ENCODE data around the gene NSG2.
"Not testable (repeated sequence)": the region's sequence is repeated elsewhere in the genome, so short reads cannot be mapped to it uniquely, and the experiment has no call there.

NSG2 gene

DNA sequence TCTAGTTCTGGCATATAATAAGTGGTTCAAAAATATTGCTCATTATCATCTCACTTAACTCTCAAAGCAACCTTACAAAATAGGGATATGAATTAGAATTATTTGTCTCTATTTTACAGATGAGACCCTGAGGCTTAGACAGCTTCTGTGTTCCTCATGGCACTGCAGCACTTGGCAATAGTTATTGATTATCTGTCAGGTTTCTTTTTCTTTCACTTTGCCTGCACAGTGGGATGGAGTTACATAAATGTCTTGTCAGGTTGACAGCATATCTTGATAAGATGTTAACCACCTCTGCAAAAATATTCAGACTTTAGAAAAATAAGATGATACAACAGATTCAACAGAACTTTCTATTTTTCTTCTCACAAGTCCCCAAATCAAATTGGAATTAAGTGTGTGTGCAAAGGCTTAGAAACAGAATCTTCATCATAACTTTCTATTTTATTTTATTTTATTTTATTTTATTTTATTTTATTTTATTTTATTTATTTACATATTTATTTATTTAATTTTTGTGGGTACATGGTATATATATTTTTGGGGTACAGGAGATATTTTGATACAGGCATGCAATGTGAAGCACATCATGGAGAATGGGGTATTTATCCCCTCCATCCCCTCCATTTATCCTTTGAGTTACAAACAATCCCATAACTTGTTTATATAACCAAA lies 17.7 kb downstream of the NSG2 start:
- DNase-seq = no peak

DNA sequence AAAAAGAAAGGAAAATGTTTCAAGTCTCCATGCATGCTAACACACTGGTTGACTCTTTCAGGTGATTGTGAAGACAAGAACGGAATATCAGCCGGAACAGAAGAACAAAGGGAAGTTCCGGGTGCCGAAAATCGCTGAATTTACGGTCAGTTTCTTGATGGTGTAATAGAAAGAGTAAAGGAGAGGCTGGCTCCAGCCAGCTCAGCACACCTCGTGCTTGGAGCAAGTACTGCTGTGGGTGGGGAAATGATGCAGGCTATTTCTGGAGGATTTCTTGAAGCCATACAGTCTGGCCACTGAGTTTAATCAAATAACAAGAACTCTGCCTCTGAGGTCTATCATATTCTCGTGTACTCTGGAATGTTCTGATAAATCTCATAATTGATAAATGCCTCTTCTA lies 18.7 kb downstream of the NSG2 start:
- no peak for DNase-seq

- no peak for DNase-seq
Observed at GRCh38 chr5:174065528-174066197, 20.2 kb downstream of the NSG2 start.

- no peak for DNase-seq
Observed at GRCh38 chr5:174067499-174067898, 22.0 kb downstream of the NSG2 start.

DNA sequence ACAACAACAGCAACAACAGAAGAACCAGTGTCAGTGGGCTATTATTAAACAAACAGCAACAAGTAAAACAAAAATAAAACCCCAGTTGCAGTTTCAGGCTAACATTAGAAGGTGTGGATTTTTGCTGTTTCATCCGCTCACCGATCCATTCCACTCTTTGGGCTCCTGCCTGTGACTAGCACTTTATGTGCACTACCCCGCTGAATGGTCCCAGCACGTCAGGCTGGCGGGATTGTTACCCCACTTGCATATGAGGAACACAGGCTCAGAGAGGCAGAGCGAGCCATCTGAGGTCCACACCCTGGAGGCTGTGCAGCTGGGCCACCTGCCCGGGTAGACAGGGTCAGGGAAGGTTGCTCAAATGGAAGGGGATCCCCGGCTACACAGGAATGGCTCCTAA lies 26.0 kb downstream of the NSG2 start:
- DNase-seq = no peak

DNA sequence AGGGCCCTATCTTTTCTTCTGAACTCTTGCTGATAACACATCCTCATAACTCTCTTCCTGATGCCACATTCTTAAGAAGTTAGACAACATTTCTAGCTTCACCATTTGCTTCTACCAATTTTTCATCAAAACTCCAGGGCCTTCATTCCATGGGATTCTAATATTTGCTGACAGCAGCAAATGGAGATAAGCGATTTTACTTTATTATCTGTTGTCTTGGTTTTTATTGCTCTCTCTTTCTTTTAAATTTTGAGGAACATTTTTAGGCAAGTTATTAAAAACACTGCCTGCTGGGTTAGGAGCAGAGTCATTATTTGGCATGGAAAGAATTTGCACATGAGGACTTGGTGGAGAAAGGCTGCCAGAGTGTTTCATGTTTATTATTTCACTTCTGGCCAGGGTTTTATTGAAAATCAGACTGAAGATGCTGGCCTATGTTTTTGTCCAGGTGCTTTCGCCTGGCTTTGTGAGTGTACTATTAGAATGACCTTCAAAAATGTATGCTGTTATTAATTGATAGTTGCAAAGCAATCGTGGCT lies 27.7 kb downstream of the NSG2 start:
- no peak for DNase-seq

- no peak for DNase-seq
Observed at GRCh38 chr5:174074369-174074768, 28.9 kb downstream of the NSG2 start.

DNA sequence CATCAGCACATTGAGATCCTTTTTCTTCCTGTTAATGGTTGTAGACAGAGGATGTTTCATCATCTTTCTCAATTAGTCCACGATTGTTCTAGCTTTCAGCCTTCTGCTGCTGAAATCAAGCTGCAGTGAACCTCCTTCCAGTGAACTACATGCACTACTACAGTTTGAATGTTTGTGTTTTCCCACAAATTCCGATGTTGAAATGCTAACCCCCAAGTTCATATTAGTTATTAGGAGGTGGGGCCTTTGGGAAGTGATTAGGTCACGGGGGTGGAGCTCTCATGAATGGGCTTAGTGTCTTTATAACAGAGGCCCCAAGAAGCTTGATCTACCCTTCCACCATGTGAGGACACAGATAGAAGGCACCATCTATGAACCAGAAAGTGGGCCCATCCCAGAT lies 32.9 kb downstream of the NSG2 start:
- DNase-seq = no peak

DNA sequence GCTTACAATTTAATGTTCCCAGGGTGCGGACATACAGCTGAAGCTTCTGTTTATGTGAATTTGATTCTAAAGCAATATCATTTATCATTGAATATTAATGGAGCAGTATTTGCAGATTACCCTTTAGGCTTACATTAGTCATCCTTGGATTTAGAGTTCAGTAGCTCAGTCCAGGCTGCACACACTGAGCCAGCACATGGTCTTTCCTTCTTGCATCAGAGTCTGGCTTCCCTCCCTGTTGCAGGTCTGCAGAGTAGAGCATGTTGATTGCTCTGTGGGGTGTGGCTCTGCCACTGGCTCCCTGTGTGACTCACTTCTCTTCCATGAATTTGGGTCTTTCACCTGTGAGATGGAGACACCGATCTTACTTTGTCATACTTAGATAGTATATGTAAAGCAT lies 36.8 kb downstream of the NSG2 start:
- DNase-seq = no peak

- DNase-seq = no peak
Observed at GRCh38 chr5:174083056-174083827, 37.7 kb downstream of the NSG2 start.

DNA sequence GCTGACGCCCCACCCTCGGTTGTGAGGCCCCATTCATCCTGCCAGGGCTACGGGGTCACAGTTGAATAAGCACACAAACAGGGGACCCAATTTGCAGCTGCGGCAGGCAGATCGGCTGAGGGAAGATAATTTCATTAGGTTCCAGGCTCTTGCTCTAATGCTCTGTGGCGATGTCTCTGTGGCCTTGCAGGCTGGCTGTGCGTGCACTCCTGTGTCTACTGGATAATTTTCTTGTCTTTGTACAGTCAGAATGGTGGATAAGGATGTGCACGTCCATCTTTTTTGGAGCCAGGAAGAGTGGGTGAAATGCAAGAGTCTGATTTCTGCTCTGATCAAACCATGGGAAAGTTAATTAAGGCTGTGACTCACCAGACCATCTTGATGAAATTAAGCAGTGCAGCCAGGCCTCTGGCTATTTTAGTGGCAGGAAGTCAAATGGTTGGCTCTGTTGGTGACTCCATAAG lies 39.2 kb downstream of the NSG2 start:
- no peak for DNase-seq

DNA sequence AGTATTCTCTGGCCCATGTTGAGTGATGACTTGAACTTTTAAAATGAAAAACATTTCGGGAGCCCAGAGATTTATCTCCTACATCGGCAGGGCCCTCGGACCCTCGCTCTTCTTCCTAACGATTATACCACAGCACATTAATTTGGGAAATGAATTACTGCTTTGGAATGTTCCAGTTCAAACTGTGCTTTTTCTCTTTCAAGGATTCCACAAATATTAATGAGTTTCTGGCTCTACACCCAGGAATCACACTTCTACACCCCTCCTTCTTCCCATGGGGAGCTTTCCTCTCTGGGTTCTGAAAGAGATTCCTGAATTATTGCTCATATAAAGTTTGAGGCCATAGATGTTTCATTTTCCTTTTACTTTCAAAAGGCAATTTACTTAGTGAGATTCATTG lies 41.2 kb downstream of the NSG2 start:
- no peak for DNase-seq

- DNase-seq = no peak
Observed at GRCh38 chr5:174087783-174088182, 42.3 kb downstream of the NSG2 start.

GRCh38 chr5:174090129-174090528 lies 44.6 kb downstream of the NSG2 start:
- no peak for DNase-seq

DNA sequence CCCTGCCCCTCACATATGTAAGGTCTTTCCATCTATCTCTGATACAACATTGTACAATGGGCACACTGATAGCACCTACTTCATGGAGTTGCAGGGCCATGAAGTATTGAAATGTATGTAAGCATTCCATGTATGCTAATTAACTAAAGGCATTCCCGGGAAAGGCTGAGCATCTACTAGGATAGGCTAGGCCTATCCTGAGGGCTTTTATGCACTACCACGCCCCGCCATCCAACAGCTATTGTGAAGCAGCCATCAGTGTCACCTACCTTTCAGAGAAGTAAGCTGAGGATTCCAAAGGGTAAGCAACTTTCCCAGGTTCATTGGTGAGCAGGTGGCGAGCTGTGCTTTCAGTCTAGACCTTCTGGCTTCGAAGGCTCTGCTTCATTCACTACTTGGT lies 47.6 kb downstream of the NSG2 start:
- no peak for DNase-seq

- no peak for DNase-seq
Observed at GRCh38 chr5:174094857-174095606, 49.5 kb downstream of the NSG2 start.

GRCh38 chr5:174096619-174097018 lies 51.1 kb downstream of the NSG2 start:
- no peak for DNase-seq

GRCh38 chr5:174097486-174098185 lies 52.1 kb downstream of the NSG2 start:
- no peak for DNase-seq

DNA sequence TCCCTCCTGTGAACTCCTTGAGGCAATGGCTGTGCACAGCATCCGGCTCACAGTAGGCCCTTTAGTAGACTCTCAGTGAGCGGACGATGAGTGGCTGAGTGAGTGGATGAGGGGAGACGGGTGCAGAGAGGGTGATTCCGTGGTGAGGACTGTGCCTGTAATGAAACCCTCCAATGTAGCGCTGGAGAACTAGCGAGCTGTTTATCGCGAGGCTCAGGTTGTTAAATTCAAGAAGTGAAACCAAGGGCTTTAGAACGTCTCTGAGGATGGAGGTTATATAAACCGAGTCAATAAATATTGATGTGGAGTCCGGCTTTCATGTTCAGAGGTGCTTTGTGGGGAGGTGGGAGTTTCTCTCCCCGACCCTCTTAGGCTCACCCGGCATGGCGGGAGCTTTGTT lies 53.2 kb downstream of the NSG2 start:
- DNase-seq = no peak

DNA sequence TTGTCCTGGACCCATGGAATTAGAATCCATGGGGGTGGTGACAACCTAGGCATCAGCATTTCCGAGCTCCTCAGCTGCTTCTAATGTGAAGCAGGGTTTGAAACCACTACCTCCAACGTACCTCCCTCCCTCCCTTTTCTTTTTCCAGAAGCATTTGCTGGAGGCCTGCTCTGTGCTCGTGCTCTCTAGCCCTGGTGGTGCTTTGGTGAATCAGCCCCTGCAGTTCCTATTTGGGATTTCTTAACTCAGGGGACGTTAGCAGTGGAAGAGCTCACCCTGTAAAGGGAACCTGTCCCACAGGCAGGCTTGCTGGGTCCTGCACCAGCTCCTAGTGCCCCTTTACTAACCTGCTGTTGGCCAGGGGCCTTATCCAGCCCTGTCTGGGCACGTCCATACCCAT lies 55.0 kb downstream of the NSG2 start:
- DNase-seq = no peak

DNA sequence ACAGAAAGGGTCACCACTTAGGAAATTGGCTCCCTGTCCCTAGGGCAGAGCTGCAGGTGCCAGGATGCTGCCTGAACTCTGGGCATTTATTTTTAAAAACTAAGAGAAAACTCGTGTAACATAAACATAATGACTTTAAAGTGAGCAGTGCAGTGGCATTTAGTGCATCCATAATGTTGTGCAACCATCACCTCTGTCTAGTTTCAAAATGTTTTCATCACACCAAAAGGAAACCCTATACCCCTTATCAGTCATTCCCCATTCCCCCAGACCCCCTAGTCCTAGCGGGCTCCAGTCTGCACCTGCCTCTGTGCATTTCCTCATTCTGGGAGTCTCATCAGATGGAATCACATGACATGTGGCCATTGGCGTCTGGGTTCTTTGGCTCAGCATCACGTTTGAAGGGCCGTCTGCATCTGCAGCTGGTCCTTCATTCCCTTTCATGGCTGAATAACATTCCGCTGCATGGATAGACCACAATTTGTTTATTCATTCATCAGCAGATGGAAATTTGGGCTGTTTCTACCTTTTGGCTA lies 55.8 kb downstream of the NSG2 start:
- no peak for DNase-seq

- not testable (repeated sequence) for DNase-seq
Observed at GRCh38 chr5:174102574-174102973, 57.1 kb downstream of the NSG2 start.

All from CD4-positive, alpha-beta T cell treated with Interleukin-17A for 4 hours (primary cell).